Right atrium auricular region (tissue), 2 donors: ENCODE measurements around the gene FRMPD2. TPM values are rescaled to one million over a fixed set of nuclear protein-coding genes. Genes with fewer than 3 reads are reported as not detected.

ENCODE experiments used
- DNase-seq: peaks from one replicate; pipeline ENCODE4 v3.0.0-alpha.2; 2019; ENCODE audit warnings: low spot score
- H3K27ac ChIP-seq, 2 donors: fragments of 200-600 bp; sonication (generic); 1 replicate in 1 of 2; 2 replicates in 1 of 2; pipeline ENCODE4 v1.5.1; 2016 to 2019
- H3K27me3 ChIP-seq, 2 donors: fragments of 200-600 bp; sonication (generic); one replicate each; pipeline versions ENCODE4 v1.5.1 to v1.6.0; 2017 to 2019
- H3K36me3 ChIP-seq: fragments of 200-600 bp; sonication (generic); one replicate; pipeline ENCODE4 v1.5.1; 2016
- H3K4me1 ChIP-seq, 2 donors: fragments of 200-600 bp; sonication (generic); one replicate each; pipeline versions ENCODE4 v1.5.1 to v1.6.0; 2017 to 2019
- H3K4me3 ChIP-seq, 2 donors: fragments of 200-600 bp; sonication (generic); 1 replicate in 1 of 2; 2 replicates in 1 of 2; pipeline ENCODE4 v1.5.1; 2017 to 2019; ENCODE audit warnings: mild to moderate bottlenecking in 1 of 2, moderate library complexity in 1 of 2
- H3K9me3 ChIP-seq, 2 donors: fragments of 200-600 bp; sonication (generic); one replicate each; pipeline ENCODE4 v1.5.1; 2019
- CTCF ChIP-seq, 2 donors: fragments of 200-600 bp; sonication (generic); IDR thresholded peaks; one replicate each; pipeline ENCODE4 v1.5.1; 2019; ENCODE audit warnings: antibody characterized with exemption in 2 of 2
- total RNA-seq, 2 donors: library from RNA; depleted of rRNA; stranded (reverse); fragments of >200 nt; gene quantifications; one replicate each; pipeline ENCODE4 v1.1.0, GENCODE V29; 2016

FRMPD2 gene, protein sequence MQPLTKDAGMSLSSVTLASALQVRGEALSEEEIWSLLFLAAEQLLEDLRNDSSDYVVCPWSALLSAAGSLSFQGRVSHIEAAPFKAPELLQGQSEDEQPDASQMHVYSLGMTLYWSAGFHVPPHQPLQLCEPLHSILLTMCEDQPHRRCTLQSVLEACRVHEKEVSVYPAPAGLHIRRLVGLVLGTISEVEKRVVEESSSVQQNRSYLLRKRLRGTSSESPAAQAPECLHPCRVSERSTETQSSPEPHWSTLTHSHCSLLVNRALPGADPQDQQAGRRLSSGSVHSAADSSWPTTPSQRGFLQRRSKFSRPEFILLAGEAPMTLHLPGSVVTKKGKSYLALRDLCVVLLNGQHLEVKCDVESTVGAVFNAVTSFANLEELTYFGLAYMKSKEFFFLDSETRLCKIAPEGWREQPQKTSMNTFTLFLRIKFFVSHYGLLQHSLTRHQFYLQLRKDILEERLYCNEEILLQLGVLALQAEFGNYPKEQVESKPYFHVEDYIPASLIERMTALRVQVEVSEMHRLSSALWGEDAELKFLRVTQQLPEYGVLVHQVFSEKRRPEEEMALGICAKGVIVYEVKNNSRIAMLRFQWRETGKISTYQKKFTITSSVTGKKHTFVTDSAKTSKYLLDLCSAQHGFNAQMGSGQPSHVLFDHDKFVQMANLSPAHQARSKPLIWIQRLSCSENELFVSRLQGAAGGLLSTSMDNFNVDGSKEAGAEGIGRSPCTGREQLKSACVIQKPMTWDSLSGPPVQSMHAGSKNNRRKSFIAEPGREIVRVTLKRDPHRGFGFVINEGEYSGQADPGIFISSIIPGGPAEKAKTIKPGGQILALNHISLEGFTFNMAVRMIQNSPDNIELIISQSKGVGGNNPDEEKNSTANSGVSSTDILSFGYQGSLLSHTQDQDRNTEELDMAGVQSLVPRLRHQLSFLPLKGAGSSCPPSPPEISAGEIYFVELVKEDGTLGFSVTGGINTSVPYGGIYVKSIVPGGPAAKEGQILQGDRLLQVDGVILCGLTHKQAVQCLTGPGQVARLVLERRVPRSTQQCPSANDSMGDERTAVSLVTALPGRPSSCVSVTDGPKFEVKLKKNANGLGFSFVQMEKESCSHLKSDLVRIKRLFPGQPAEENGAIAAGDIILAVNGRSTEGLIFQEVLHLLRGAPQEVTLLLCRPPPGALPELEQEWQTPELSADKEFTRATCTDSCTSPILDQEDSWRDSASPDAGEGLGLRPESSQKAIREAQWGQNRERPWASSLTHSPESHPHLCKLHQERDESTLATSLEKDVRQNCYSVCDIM (N-terminal part only)
- 1 to 10 TPM; 1.2 to 7.5 TPM for total RNA-seq

GRCh38 chr10:48274636-48275035 lies at the start of gene FRMPD2:
Gene FRMPD2 (minus strand): TSS chr10:48274696. CDS start chr10:48274567, 129 bp downstream.
- no peaks in the 10 kb centered on the region for H3K27me3 ChIP-seq
- H3K27ac ChIP-seq = peak within 1 kb of the TSS; percentile 47 to 82
- no peaks in the 10 kb centered on the region for H3K4me1 ChIP-seq
- TF ChIP-seq CTCF (IDR thresholded peaks at IDR 0.05) = no peak
- no peaks in the 10 kb centered on the region for H3K36me3 ChIP-seq
- no peak for DNase-seq
- peak within 1 kb of the TSS; percentile 25 to 27 for H3K4me3 ChIP-seq
- H3K9me3 ChIP-seq = no peaks in the 10 kb centered on the region

GRCh38 chr10:48322017-48322416 lies 47.5 kb upstream of the FRMPD2 start:
- Histone ChIP-seq H3K4me1 (peaks cover 0 to 16% of the 10 kb centered on the region in 2 donors), H3K36me3 (no peaks in the 10 kb centered on the region), H3K9me3 (no peaks in the 10 kb centered on the region), H3K4me3 (no peak overlapping the region), H3K27me3 (no peaks in the 10 kb centered on the region), H3K27ac (no peak overlapping the region)
- TF ChIP-seq CTCF (IDR thresholded peaks at IDR 0.05) = no peak
- no peak for DNase-seq

DNA sequence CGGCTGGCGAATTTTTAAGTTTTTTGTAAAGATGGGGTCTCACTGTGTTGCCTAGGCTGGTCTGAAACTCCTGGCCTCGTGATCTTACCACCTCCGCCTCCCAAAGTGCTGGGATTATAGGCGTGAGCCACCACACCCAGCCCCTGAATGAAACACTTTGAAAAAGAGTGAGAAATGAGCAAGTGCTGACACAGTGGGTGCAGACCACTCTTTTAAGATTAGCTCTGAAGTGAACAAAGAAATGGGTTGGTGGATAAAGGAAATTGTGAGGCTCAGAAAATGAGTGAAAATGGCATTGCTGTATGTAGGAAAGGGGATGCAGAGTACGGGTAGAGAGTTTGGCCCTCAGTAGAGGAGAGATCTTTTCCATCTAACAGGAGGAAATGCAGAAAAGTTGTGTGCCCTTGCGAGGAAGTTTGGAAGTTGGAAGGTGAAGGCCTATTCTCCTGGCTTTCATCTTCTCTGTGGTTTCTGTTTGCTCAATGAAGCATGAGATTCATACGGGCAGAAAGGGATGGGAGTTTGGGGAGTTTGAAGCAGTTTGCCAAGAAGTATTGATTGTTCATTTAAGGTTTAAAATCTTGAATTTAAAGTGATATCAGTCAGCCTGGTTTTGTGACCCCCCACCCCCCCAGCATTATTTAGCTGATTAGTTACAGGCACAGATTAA lies 43.0 kb upstream of the FRMPD2 start:
- H3K27me3 ChIP-seq = no peaks in the 10 kb centered on the region
- no peak overlapping the region for H3K27ac ChIP-seq
- H3K4me1 ChIP-seq = peaks cover 0 to 16% of the 10 kb centered on the region in 2 donors
- DNase-seq = no peak
- no peak for TF ChIP-seq CTCF (IDR thresholded peaks at IDR 0.05)
- H3K9me3 ChIP-seq = no peaks in the 10 kb centered on the region
- H3K36me3 ChIP-seq = no peaks in the 10 kb centered on the region
- no peak overlapping the region for H3K4me3 ChIP-seq

GRCh38 chr10:48316236-48316635 lies 41.7 kb upstream of the FRMPD2 start:
- DNase-seq = no peak
- H3K27ac ChIP-seq = no peak overlapping the region
- no peak for TF ChIP-seq CTCF (IDR thresholded peaks at IDR 0.05)
- no peaks in the 10 kb centered on the region for H3K27me3 ChIP-seq
- H3K4me3 ChIP-seq = no peak overlapping the region
- H3K36me3 ChIP-seq = no peaks in the 10 kb centered on the region
- peaks cover 0 to 6% of the 10 kb centered on the region in 2 donors for H3K4me1 ChIP-seq
- H3K9me3 ChIP-seq = no peaks in the 10 kb centered on the region

- Histone ChIP-seq H3K27ac (no peak overlapping the region), H3K27me3 (no peaks in the 10 kb centered on the region), H3K4me3 (no peak overlapping the region), H3K9me3 (no peaks in the 10 kb centered on the region), H3K4me1 (peaks cover 0 to 14% of the 10 kb centered on the region in 2 donors), H3K36me3 (no peaks in the 10 kb centered on the region)
- no peak for DNase-seq
- no peak for TF ChIP-seq CTCF (IDR thresholded peaks at IDR 0.05)
Observed at GRCh38 chr10:48314107-48314506, 39.6 kb upstream of the FRMPD2 start.
